ACC112 (cell line): Measurements from ENCODE around the gene GAK.
A peak's percentile ranks its signal among the peaks of the same experiment; 100 is the strongest.
"Not testable (repeated sequence)": the region's sequence is repeated elsewhere in the genome, so short reads cannot be mapped to it uniquely, and the experiment has no call there.

Experiments used
- H2AFZ ChIP-seq: fragments of 200-600 bp; sonication (generic); one replicate; pipeline ENCODE4 v1.6.0; 2017; ENCODE audit warnings: antibody characterized with exemption, low read length; ENCODE audit not compliant: unreplicated experiment
- H3K27ac ChIP-seq: fragments of 200-600 bp; sonication (generic); 2 replicates; pipeline ENCODE4 v1.5.1; 2014; ENCODE audit warnings: low read depth, mild to moderate bottlenecking, antibody characterized with exemption, low read length, moderate library complexity
- H3K27me3 ChIP-seq: fragments of 200-600 bp; sonication (generic); 2 replicates; pipeline ENCODE4 v1.6.1; 2014; ENCODE audit warnings: mild to moderate bottlenecking, antibody characterized with exemption, low read length, moderate library complexity, mixed read lengths; ENCODE audit not compliant: insufficient read depth
- H3K36me3 ChIP-seq: fragments of 200-600 bp; sonication (generic); 2 replicates; pipeline ENCODE4 v1.6.1; 2016; ENCODE audit warnings: mild to moderate bottlenecking, antibody characterized with exemption, low read length, moderate library complexity, mixed read lengths; ENCODE audit not compliant: insufficient read depth
- H3K4me1 ChIP-seq: fragments of 200-600 bp; sonication (generic); one replicate; pipeline ENCODE4 v1.6.1; 2016; ENCODE audit warnings: low read length, mixed read lengths; ENCODE audit not compliant: insufficient read depth, unreplicated experiment, control insufficient read depth
- H3K4me3 ChIP-seq: fragments of 200-600 bp; sonication (generic); 2 replicates; pipeline ENCODE4 v1.5.1; 2014; ENCODE audit warnings: mild to moderate bottlenecking, low read depth, low read length
- H3K79me2 ChIP-seq: fragments of 200-600 bp; sonication (generic); one replicate; pipeline ENCODE4 v1.6.0; 2016; ENCODE audit warnings: low read length; ENCODE audit not compliant: control insufficient read depth, unreplicated experiment, insufficient read depth

GAK gene

GRCh38 chr4:924107-925096 lies 7.7 kb downstream of the GAK start:
- H3K79me2 ChIP-seq, result peaks cover 68% of the 10 kb centered on the region
- no peak overlapping the region for H2AFZ ChIP-seq
- H3K4me1 ChIP-seq, result peaks cover 14% of the 10 kb centered on the region
- H3K27ac ChIP-seq, result peak overlapping the region; percentile 53; the same call in 1 of the 2 replicates
- H3K36me3 ChIP-seq, result no peaks in the 10 kb centered on the region
- H3K27me3 ChIP-seq, result no peaks in the 10 kb centered on the region
- no peak overlapping the region for H3K4me3 ChIP-seq

GRCh38 chr4:921830-922331 lies 10.2 kb downstream of the GAK start:
- Histone ChIP-seq H2AFZ (no peak overlapping the region), H3K27ac (no peak overlapping the region), H3K27me3 (no peaks in the 10 kb centered on the region), H3K36me3 (no peaks in the 10 kb centered on the region), H3K79me2 (peaks cover 72% of the 10 kb centered on the region), H3K4me3 (no peak overlapping the region), H3K4me1 (peaks cover 14% of the 10 kb centered on the region)

- H3K4me1 ChIP-seq, H3K27me3 ChIP-seq, H3K27ac ChIP-seq, H3K4me3 ChIP-seq, H3K36me3 ChIP-seq, H2AFZ ChIP-seq: not testable (repeated sequence)
- peaks cover 75% of the 10 kb centered on the region for H3K79me2 ChIP-seq
These were observed 13.0 kb downstream of the GAK start for GRCh38 chr4:919004-919680.

DNA sequence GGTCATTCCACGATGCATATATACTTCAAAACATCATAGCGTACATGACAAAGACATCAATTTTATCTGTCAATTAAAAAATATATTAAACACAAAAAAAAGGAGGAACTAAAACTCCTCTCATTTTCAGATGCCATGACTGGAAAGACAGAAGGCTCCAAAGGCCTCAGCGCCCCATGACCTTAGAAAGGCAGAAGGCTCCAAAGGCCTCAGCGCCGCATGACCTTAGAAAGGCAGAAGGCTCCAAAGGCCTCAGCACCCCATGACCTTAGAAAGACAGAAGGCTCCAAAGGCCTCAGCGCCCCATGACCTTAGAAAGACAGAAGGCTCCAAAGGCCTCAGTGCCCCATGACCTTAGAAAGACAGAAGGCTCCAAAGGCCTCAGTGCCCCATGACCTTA lies 13.5 kb downstream of the GAK start:
- not testable (repeated sequence) for H3K27ac ChIP-seq, H3K4me1 ChIP-seq, H3K36me3 ChIP-seq, H2AFZ ChIP-seq, H3K27me3 ChIP-seq, H3K4me3 ChIP-seq
- peaks cover 75% of the 10 kb centered on the region for H3K79me2 ChIP-seq

- Histone ChIP-seq H3K4me1 (peaks cover 3% of the 10 kb centered on the region), H3K27me3 (no peaks in the 10 kb centered on the region), H3K36me3 (no peaks in the 10 kb centered on the region), H3K4me3 (no peak overlapping the region), H3K79me2 (peaks cover 76% of the 10 kb centered on the region), H3K27ac (no peak overlapping the region), H2AFZ (no peak overlapping the region)
These were observed 14.1 kb downstream of the GAK start for GRCh38 chr4:917992-918391.

GRCh38 chr4:917466-917865 lies 14.7 kb downstream of the GAK start:
- Histone ChIP-seq H3K36me3 (0 out of 2 replicates have a peak, but pooled peaks cover 1% of the 10 kb centered on the region), H3K27ac (no peak overlapping the region), H2AFZ (no peak overlapping the region), H3K27me3 (no peaks in the 10 kb centered on the region), H3K4me1 (peaks cover 3% of the 10 kb centered on the region), H3K79me2 (peaks cover 76% of the 10 kb centered on the region), H3K4me3 (no peak overlapping the region)

DNA sequence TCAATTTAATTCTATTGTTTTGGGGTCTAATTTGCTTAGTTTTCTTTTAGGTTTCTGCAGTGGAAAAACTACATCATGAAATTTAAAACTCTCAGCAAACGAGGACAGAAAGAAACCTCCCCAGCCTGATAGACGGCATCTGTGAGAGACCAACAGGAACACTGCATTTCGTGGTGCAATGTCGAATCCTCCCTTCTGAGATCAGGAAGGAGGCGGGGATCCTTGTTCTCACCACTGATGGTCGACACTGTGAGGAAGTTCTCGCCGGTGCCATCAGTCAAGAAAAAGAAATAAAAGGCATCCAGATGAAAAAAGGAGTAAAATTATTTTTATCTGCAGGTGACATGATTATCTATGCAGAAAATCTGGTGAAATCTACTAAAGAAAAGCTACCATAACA lies 16.5 kb downstream of the GAK start:
- H3K27me3 ChIP-seq, result no peaks in the 10 kb centered on the region
- H3K79me2 ChIP-seq, result peaks cover 77% of the 10 kb centered on the region
- H3K4me3 ChIP-seq, result peak overlapping the region; percentile 35
- H3K36me3 ChIP-seq, result 0 out of 2 replicates have a peak, but pooled peaks cover 3% of the 10 kb centered on the region
- H2AFZ ChIP-seq, result no peak overlapping the region
- H3K27ac ChIP-seq, result no peak overlapping the region
- peaks cover 3% of the 10 kb centered on the region for H3K4me1 ChIP-seq

DNA sequence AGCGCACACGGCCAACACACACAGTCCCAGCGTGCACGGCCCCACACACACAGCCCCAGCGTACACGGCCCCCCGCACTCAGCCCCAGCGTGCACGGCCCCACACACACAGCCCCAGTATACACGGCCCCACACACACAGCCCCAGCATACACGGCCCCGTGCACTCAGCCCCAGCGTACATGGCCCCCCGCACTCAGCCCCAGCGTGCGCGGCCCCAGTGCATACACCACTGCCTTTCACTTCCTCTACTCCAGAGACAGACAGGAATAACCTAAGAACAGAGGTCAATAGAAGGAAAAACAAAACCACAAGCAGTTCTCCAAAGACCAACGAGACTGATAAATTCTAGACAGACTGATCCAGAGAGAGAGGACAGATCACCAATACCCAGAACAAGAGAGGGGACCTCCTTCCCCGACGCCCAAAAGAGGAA lies 17.1 kb downstream of the GAK start:
- no peak overlapping the region for H2AFZ ChIP-seq
- H3K27ac ChIP-seq, result no peak overlapping the region
- H3K4me1 ChIP-seq, result peaks cover 3% of the 10 kb centered on the region
- peaks cover 77% of the 10 kb centered on the region for H3K79me2 ChIP-seq
- H3K27me3 ChIP-seq, result no peaks in the 10 kb centered on the region
- peak overlapping the region; percentile 35 for H3K4me3 ChIP-seq
- H3K36me3 ChIP-seq, result 0 out of 2 replicates have a peak, but pooled peaks cover 3% of the 10 kb centered on the region

DNA sequence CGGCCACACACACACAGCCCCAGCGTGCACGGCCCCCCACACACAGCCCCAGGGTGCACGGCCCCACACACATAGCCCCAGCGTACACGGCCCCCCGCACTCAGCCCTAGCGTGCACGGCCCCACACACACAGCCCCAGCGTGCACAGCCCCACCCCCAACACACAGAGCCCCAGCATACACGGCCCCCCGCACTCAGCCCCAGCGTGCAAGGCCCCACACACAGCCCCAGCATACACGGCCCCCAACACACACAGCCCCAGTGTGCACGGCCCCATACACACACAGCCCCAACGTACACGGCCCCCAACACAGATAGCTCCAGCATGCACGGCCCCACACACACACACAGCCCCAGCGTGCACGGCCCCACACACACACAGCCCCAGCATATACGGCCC lies 17.6 kb downstream of the GAK start:
- no peaks in the 10 kb centered on the region for H3K27me3 ChIP-seq

DNA sequence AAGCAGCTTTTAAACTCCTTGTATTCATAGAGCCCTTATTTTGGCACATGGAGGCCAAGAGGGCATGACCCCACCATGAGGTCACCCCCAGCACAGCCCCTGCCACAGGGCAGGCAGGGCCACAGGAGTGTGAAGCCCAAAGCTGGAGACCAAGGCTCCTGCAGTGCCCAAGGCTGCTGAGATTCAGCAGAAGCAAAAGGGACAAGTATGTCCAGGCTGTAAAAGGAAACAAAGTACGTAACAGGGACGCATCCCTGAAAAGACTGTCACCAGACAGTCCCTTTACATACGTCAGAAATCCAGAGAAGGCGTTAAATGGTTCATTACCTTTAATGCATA lies 18.9 kb downstream of the GAK start:
- Histone ChIP-seq H3K27ac (no peak overlapping the region), H2AFZ (no peak overlapping the region), H3K79me2 (peaks cover 71% of the 10 kb centered on the region), H3K4me1 (peaks cover 3% of the 10 kb centered on the region), H3K4me3 (no peak overlapping the region), H3K27me3 (no peaks in the 10 kb centered on the region), H3K36me3 (peaks cover 10% of the 10 kb centered on the region; the same call in 1 of the 2 replicates)

More for the DNA sequence above, 17.6 kb downstream of the GAK start:
- Histone ChIP-seq H3K4me1 (peaks cover 3% of the 10 kb centered on the region), H3K4me3 (peak overlapping the region; percentile 35; the same call in 1 of the 2 replicates), H3K36me3 (peaks cover 3% of the 10 kb centered on the region; the same call in 1 of the 2 replicates), H3K27ac (no peak overlapping the region), H3K79me2 (peaks cover 77% of the 10 kb centered on the region), H2AFZ (no peak overlapping the region)
